Amniotic epithelial cell (primary cell): ENCODE results near the gene PAM.
A peak's percentile ranks its signal among the peaks of the same experiment; 100 is the strongest.
"Not testable (repeated sequence)": the region's sequence is repeated elsewhere in the genome, so short reads cannot be mapped to it uniquely, and the experiment has no call there.

Experiments
- DNase-seq: peaks from one replicate; pipeline ENCODE4 v3.0.0-alpha.2; 2010; ENCODE audit warnings: low read depth

Gene PAM

GRCh38 chr5:102941111-102941510 is 186.0 kb downstream of the PAM start:
- no peak for DNase-seq

DNA sequence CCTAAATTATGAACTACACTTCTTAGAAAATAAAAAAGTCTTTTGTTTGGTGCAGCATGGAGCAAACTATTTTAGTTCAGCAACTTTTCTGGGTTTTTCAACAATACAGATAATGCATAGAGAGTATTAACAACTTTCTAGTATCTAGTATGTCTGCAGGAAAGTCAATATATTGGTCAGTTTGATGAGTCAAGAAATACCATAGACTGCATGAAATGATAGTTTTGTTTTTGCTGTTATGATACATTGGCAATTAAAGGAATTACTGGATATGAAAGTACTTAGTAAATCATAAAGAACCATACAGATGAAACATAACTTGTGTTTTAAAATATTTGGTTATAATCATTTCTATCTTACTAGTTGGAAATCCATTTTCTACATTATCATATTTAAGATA is 191.3 kb downstream of the PAM start:
- no peak for DNase-seq

DNA sequence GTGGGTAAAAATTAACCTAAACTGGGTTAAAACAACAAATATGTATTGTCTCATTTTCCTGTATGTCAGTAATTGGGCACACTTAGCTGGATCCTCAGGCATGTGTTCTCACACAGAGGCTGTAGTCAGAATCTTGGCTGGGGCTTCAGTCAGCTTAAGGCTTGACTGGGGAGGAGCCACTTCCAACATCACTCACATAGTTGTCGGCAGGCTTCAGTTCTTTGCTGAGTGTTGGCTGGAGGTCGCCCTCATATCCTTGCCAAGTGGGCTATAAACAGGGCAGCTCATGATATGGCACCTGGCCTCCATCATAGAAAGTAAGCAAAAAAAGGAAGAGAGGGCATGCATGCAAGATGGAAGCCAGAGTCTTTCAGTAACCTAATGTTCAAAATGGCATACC is 191.9 kb downstream of the PAM start:
- no peak for DNase-seq

- peak; percentile 4 for DNase-seq
Measured at GRCh38 chr5:102955488-102955887, 200.4 kb downstream of the PAM start.

DNA sequence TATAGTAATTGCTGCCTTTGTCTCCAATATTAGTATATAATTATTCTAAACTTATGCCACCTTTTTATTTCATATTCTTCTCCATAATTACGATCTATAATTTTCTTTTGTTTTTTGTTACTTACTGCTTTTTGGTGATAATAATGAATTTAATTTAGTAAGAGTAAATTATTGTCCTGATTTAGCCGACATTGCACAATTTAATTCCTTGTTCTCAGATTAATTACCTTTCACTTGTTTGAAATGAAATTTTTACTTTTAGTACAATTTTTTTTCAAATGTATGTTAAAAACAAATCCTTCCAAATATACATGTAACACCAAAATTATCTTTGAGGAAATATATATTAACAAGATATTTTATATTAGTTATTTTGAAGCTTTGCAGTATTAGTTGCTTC is 201.5 kb downstream of the PAM start:
- DNase-seq: no peak

DNA sequence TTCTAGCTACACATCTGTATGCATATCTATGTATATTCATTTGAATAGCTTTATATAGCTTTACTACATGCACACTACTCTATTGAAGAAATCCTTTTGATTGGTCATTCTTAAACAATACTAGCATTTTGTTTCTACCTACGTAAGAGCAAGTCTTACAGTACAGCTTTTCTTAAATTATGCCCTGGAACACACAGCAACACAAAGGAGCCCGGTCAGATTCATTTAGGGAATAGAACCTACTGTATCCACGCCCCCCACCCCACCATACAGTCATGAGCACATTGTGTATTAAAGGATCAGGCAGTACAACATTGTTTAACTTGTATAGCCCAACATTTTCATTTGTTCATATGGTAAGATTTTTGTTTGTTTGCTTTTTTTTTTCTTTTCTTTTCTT is 202.0 kb downstream of the PAM start:
- no peak for DNase-seq

DNA sequence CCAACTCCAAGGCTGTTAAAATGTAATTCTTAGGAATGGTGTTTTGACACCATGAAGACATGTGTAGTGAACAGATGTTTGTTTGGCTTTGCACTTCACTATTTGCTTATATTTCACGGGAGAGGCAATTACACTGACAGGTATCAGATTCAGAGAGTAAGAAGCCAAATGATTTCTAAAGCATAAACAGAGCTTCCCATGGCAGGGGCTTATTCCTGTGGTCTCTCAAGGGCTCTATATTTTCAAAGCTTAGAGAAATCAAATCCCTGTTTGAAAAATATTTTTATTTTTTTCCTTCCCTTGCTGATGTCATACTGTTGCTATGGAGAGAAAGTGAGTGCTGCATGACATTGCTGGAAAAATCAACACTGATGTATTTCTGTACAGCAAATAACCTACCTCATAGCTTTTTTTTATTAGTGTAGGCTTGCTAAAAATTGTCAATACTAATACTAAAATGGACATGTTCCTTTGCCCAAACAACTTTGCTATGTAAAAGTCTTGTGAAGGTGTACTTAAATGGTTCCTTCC is 203.4 kb downstream of the PAM start:
- DNase-seq: peak; percentile 36

DNA sequence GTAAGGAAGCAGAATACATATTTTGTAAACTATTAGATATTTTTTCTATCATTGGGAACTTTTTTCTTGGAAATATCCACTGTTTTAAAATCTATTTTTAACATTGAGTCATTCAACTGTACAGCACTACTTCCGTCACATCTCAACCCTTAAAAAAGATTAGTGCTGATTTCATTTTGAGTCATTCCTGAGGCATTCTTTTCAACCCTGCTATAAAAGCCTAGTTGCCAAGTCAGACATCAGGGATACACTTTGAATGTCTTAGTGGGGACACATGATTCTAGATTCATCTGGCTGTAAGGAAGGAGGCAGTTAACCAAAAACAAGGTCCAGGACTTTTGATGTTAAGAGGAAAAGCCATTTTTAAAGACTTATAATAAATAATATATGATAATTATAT is 203.9 kb downstream of the PAM start:
- peak; percentile 84 for DNase-seq

DNA sequence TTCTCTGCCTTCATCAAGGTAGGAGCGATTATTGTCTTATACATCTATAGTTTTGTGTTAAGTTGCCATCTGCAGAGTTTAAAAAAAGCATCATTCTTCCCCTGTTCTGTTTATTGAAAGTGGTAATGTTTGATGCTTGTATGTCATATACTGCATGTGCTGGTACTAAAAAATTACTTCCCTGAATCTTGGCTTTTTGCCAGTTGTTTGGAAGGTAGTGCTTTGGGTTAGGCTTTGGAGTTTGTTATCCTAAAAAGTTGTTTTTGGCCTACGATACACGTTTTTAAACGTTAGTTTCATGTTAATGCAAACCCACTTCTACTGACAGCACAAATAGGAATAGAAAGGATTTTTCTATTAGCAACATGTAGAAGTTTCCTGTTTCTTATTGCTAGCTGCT is 206.6 kb downstream of the PAM start:
- no peak for DNase-seq

DNA sequence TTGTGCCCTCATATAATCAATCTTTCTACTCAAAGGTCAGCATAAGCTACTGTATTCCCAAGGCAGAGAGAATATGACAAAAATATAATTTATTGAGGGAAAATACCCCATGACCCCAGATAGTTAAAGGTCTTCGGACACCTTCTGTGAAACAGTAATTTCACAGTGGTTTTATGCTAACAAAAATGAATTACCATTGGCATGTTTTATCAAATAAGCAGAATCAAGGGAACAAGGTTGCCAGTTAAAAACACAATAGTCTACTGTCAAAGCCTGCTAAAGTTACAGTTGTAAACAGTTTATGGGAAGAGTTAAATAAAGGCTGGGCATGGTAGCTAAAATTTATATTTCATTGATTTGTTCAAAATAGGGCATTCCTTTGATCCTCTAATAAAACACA is 210.5 kb downstream of the PAM start:
- DNase-seq: no peak

- DNase-seq: no peak
Measured at GRCh38 chr5:102969641-102970040, 214.5 kb downstream of the PAM start.

DNA sequence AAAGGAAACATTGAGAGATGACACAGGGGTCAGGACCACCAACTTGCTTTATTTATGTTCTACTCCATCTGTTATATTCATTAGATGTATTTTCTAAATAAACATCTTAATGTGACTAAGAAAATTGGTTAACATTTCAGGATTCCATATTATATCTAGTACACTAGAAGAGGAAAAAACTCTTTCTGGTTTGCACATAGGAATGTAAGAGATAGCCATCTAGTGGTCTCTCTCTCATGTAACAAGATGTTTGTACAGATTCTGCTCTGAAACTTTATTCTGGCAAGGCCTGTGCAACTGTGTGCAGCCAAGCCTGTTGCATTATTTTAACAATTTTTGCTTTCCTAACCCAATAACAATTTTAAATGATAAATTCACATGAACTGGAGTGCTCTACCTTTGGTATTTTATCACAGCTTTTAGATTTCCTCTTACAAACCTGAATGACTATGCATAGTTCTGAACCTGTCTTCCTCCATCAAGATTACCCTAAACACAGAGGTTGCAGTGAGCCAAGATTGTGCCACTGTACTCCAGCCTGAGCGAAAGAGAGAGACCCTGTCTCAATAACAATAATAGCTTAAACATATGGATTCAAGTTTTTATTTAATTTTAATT is 216.7 kb downstream of the PAM start:
- DNase-seq: peak; percentile 61

DNA sequence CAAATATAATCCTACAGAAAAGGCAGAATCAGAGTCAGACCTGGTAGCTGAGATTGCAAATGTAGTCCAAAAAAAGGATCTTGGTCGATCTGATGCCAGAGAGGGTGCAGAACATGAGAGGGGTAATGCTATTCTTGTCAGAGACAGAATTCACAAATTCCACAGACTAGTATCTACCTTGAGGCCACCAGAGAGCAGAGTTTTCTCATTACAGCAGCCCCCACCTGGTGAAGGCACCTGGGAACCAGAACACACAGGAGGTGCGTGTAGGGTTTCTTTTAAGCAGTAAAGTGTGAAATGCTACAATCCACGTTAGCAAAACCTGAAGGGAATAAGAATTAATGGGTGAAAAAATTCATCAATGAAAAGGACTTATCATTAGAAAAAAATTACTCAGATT is 219.1 kb downstream of the PAM start:
- DNase-seq: no peak

DNA sequence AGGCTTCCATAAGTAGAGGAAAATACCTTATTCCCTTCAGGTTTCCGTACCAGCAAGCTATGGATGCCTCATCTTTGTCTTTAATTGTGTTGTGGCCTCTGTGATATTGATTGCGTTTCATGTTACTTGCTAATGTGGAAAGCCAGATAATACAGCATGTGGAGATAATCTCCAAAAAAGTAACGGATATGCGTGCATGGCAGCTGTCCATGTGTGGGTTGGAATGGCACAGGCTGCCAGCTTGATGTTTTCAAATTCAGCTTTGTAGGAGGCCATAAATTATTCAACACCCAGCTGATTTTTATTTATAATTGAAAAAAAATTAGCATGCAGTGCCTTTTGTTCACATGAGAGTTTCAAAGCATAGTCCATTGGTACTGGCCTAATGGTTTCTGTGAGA is 219.9 kb downstream of the PAM start:
- no peak for DNase-seq

DNA sequence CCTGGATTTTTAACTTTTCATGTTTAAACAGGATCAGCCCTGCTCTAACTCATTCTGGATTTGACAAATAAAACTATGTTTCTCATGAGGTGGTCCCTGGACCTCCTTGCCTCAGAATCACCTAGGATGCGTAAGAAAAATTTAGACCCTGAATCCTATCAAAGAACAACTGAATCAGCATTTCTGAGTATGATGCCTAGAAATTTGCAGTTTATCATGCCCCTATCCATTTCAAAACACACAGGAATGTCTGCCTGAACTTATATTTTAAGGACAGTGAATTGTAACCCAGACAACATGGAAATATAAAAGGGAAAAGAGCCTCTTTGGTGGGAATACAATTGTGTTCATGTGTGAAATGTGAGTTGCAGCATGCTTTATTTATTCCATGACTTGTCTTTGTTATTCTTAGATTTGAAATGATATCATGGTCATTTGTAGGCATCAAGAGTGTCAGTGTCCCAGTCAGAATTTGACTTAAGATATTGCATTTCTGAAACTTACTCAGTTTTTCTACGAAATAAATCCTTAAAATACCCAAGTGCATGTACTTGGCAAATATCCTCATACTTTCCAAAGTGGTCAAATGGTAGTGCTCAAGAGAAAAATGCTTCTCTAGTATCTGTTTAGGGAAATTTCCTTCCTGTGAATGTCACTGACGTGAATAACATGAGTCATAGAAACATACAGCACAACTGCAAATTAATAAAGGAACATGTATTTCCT is 220.5 kb downstream of the PAM start:
- DNase-seq: peak; percentile 49

GRCh38 chr5:102981957-102982635 is 227.0 kb downstream of the PAM start:
- no peak for DNase-seq

GRCh38 chr5:102986074-102986473 is 231.0 kb downstream of the PAM start:
- DNase-seq: no peak

GRCh38 chr5:102988459-102988858 is 233.4 kb downstream of the PAM start:
- no peak for DNase-seq

GRCh38 chr5:102991802-102992201 is 236.7 kb downstream of the PAM start:
- no peak for DNase-seq

GRCh38 chr5:102996011-102996575 is 241.0 kb downstream of the PAM start:
- DNase-seq: no peak

DNA sequence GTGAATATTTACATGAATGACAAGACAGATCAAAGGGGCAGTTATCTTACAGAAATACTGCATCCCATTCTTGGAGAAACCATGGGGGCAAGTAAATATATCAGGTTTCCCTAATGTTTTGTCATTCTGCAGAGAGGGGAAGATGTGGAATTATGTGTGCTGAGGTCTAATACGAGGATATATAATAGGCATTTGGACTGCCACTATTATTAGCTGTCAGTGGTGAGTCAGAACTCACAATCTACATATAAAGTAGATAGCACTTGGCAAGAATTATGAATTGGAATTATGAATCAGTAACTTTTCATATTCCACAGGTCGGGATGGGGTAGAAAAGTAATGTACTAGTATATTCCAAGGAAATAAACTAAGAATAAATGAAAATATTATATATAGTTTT is 243.1 kb downstream of the PAM start:
- peak; percentile 23 for DNase-seq

GRCh38 chr5:102999191-102999590 is 244.1 kb downstream of the PAM start:
- no peak for DNase-seq

- not testable (repeated sequence) for DNase-seq
Measured at GRCh38 chr5:102999621-103000020, 244.5 kb downstream of the PAM start.
